Stimulated activated CD4-positive, alpha-beta T cell treated with anti-CD3 and anti-CD28 coated beads, Interleukin-2, amount 100 ng/mL, for 48 hours (primary cell): ENCODE results near the gene GATAD2B.
"Not testable (repeated sequence)": the region's sequence is repeated elsewhere in the genome, so short reads cannot be mapped to it uniquely, and the experiment has no call there.

Experiments
- DNase-seq, 2 donors: peaks; one replicate each; pipeline ENCODE4 v3.0.0-alpha.2; 2020

Gene GATAD2B

DNA sequence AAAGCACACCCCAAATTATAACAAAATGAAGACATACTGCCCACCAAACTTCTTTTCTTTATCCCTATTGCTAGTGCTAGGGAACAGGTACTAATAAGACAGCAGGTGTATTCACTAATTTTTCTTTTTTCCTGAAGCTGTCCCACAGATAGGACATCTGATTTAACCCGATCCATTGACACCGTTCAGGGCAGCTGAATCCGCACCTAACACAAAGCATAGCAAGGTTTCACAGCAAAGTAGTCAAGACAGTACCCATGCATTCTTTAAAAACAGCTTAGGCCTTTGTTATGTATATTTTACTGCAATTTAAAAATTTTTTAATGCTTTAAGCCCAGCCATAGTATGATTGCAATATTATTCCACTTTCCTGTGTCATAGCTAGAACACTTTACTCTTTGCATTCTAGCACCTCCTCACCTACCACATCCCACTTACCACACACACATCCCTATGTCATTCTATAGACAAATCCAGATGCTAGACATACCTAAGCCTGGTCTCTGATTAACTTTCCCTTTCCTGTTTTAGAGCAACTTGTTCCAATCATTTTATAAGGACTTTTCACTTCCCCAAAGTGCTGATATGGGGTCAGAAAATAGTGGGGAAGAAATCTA is 40.4 kb downstream of the GATAD2B start:
- DNase-seq, result no peak

DNA sequence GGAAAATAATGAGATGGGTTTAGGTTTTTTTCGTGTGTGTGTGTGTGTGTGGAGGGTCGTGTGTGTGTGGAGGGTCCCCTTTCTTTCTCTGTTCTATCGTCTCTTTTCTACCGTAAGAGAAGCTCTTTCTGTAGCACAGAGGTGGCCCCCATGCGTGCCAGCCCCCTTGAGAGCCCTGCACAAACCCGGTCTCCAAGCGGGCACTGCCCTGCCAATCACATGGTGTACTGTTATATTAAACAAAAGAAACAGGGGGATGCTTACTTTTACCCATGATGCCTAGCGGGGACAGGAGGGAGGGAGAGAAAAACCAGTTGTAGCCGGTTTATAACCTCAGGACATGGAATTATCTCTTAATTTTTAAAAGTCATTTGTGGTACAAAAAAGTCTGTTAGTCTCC is 41.0 kb downstream of the GATAD2B start:
- DNase-seq, result no peak

DNA sequence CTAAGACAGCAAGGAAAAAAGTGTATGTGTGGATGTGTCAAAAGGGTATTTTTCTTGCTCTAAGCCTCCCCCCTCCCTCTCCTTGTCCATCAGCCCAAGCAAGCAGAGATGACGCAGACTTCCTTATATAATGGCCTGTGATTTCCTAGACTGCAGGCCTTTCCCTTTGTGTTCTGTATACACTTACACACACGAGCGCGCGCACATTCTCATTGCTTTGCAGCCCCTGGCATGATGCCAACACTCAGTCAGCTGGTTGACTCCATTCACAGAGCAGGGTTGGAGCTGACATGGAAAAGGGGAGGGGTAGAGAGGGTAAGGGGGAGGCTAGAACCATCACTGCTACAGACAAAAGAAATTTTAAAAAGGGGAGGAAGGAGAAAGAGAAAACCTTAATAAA is 41.8 kb downstream of the GATAD2B start:
- no peak for DNase-seq

DNA sequence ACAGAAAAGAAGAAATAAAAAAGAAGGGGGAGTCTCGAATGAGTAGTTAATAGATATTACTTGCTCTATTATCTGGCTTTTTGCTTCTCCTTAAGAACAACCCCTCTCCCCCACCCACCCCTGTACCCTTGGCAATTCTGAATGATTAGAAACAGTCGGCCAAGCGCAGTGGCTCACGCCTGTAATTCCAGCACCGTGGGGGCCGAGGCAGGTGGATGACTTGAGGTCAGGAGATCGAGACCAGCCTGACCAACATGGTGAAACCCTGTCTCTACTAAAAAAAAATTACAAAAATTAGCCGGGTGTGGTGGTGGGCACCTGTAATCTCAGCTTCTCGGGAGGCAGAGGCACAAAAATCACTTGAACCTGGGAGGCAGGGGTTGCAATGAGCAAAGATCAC is 42.7 kb downstream of the GATAD2B start:
- no peak for DNase-seq

DNA sequence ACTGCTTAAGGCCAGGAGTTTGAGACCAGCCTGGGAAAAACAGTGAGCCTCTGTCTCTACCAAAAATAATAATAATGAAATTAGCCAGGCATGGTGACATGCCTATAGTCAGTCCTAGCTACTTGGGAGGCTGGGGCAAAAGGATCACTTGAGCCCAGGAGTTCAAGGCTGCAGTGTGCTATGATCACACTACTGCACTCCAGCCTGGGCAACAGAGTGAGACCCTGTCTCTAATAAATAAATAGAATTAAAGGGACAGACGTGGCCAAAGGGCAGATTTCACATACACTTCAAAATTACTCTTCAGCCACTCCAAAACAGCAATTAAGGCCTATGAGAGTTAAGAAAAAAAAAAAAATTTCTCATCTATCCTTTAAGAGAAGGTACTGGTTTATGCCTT is 45.7 kb downstream of the GATAD2B start:
- DNase-seq, result no peak

DNA sequence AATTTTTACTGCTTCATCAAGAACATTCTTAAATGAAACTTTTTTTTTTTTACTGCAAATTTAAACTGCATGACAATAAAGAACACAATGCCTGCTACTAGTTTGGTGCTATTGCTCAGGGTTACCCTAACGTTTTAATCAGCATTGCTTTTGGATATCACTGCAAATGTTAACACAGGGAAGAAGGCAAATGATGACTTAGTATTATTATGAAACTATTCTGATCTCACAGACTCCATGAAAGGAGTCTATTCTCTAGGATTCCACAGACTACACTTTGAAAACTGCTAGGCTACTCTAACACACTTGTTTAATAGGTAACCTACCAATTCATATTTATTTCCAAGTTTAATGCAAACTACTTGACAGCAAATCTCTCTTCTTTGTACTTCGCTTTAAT is 49.8 kb downstream of the GATAD2B start:
- DNase-seq, result no peak

DNA sequence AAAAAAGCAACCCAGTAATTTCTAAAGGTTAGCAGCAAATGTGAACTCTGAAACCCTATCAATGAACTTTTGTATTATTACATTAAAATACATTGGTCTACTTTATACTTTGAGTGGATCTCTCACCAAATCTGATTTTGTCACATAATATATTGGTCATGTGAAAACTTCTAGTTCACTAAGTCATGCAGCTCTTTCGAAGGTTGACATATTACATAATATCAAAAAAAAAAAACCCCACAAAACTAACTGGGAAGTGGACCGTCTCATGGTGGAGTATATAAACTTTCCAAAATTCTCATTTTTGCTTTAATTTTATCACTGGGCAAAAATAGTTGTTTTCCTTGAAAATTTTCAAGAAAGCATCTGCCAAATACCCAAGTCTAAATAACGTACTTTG is 50.4 kb downstream of the GATAD2B start:
- no peak for DNase-seq

DNA sequence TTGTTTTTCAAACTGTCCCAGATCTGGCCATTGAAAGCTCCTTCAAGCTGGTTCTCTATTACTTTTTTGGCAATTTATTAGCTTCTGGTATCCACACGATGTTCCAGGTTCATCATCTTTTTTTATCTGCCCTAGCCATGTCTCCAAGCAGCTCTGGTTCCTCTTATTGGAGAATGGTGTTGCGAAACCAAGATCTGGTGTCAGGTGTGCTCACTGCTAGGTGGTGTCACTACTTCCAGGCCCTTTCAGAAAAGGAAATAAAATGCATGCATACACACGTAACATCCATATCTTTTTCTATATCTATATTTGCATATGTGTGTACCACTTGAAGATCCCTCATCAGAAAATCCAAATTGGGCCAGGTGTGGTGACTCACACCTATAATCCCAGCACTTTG is 53.3 kb downstream of the GATAD2B start:
- DNase-seq, result no peak

DNA sequence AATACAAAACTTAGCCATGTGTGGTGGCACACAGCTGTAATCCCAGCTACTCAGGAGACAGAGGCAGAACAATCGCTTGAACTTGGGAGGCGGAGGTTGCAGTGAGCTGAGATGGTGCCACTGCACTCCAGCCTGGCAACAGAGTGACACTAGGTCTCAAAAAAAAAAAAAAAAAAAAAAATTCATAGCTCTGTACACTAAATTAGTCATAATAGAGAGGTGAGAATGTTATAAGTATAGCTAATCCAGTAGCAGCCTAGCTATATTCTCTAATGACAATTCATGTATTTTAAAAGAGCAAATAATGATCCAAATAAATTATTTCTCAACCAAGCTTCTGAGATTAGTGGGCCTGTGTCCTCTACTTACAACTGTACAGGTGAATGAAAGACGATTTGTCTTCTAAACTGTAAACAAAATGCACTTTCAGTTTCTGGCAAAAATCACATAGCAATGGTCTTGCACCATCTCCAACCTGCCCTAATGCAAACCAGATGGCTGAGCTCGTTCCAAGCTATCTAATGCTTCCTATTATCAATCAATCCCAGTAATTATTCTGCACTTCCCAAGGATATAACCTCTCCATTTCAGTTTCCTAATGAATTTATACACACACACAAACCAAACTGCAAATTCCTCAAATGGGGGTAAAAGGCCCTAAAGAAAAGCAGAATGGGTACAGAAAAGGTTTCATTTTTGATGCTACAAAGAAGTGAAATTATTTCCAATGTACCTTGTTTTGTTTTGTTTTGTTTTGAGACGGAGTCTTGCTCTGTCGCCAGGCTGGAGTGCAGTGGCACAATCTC is 56.5 kb downstream of the GATAD2B start:
- no peak for DNase-seq

DNA sequence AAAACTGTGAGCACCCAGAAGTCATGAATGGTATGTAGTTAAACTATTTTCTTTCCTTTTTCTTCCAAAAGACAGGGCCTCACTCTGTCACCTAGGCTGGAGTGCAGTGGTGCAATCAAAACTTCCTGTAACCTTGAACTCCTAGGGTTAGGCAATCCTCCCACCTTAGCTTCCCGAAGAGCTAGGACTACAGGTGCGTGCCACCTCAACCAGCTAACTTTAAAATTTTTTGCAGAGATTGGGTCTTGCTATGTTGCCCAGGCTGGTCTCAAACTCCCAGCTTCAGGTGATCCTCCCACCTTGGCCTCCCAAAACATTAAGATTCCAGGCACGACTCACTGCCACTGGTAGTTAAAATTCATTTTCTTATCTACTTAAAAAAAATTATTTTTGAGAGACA is 62.5 kb downstream of the GATAD2B start:
- no peak for DNase-seq

DNA sequence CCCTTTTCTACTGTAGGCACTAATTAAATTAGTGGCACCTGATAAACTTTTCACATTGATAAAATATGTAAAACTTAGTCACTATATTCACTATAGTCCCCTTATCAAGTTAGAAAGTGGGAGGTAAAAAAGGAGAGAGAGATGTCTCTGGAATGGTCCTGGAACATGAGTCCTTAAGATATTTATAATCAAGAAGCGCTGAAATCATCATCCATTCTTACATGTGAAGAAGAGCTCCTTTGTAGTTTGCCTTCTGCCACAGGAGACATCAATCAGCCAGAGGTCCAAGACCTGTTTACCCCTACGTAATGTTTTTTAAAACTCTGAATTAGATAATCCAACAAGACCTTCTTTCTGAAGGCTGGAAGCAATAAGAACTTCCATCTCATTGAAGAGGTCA is 65.3 kb downstream of the GATAD2B start:
- DNase-seq, result no peak

DNA sequence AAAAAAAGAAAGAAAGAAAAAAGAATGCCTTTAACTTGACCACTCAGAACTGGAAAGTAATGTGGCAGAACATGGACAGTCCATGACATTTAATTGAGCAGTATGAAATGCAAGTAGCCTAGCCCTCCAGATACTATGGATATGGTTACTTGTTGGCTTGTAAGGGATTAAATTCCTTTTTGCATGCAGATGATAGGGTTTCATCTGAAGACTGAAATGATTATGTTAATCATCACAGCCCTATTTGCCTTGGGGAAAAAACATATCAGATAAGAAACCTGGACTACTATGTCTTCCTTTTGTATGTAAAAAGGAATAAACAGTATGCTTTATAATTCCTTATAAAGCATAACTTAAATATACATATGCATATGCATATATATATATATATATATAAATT is 66.0 kb downstream of the GATAD2B start:
- no peak for DNase-seq

DNA sequence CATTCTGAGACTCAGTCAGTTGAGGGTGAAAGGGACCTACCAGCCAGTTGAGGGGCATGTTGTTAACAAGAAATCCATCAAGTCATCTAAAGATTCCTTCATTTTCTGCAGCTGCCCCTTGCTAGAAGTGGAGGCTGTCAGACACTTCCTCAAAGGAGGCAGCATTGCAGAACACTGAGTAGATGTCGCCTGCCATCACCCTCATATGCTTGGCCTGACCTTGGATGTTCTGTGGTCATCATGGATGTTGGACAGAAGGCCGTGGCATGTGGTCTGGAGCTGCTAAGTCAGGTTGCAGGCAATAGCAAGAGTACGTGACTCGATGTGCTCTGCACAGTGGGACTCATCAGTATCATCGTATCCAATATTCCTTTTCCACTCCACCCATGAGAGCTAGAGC is 70.6 kb downstream of the GATAD2B start:
- no peak for DNase-seq

DNA sequence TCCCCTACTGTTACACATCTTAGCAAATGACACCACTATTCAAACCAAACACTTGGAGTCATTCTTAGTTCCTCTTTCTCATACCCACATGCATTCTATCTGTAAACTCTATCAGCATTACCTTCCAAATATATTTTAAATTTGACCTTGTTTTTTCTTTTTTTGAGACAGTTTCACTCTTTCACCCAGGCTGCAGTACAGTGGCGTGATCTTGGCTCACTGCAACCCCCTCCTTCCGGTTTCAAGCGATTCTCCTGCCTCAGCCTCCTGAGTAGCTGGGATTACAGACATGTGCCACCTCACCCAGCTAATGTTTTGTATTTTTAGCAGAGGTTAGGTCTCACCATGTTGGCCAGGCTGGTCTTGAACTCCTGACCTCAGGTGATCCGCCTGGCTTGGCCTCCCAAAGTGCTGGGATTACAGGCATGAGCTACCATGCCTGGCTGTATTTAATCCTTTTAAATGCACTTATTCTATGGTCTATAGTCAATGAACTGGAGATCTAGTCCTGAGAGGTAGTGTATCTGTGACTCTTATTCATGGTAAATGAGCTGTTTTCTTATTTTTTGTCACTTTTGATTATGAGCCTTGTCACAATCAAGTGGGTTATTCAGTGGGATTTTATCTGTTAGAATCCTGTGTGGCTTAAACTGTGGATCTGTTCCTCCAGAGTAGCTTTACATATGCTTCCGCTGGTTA is 73.1 kb downstream of the GATAD2B start:
- DNase-seq, result peak in 1 of 2 donors; percentile 11

DNA sequence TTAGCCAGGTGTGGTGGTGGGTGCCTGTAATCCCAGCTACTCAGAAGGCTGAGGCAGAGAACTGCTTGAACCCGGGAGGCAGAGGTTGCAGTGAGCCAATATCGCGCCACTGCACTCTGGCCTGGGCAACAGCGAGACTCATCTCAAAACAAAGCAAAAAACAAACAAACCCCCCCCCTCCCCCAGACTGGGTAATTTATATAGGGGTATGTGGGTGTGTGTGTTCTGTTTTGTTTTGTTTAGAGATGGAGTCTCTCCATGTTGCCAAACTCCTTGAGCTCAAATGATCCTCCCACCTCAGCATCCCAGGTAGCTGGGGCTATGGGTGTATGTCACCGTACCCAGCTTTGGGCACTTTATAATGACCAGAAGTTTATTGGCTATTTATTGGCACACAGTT is 74.0 kb downstream of the GATAD2B start:
- DNase-seq, result no peak

DNA sequence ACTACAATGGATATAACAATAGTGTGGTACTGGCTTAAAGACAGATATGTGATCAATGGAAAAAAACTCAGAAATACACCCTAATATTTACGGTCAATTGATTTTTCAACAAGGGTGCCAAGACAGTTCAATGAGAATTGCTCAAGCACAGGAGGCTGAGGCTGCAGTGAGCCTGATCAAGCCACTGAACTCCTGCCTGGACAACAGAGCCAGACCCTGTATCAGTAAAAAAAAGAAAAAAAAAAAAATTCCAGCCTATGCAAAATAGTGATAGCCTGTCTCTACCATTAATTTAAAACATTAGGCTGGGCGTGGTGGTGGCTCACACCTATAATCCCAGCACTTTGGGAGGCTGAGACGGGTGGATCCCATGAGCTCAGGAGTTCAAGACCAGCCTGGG is 77.6 kb downstream of the GATAD2B start:
- DNase-seq, result no peak

DNA sequence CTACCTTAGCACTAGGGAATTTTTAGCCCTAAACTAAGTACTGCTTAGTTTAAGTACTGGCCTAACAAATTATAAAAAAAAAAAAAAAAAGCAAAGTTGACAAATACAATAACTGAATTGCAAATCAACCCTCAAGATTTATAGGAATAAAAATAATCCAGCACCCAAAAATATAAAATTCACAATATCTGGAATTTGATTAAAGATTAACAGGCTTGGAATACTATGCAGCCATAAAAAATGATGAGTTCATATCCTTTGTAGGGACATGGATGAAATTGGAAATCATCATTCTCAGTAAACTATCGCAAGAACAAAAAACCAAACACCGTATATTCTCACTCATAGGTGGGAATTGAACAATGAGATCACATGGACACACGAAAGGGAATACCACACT is 78.4 kb downstream of the GATAD2B start:
- not testable (repeated sequence) for DNase-seq

DNA sequence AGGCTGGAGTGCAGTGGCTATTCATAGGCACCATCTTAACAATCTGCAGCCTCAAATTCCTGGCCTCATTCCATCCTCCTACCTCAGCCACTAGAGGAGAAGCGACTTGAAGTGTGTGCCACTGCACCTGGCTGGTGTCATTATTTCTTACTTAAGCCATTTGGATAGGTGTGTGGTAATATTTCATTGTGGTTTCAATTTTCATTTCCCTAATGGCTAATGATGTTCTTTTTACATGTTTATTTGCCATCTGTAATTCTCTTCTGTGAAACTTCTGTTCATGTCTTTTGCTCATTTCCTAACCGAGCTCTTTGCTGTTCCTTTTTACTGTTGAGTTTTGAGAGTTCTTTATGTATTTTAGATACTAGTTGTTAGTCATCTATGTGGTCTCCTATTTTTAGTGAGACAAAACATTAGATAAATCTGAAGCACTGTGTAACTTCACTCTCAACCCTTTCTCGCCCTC is 80.7 kb downstream of the GATAD2B start:
- DNase-seq, result no peak

DNA sequence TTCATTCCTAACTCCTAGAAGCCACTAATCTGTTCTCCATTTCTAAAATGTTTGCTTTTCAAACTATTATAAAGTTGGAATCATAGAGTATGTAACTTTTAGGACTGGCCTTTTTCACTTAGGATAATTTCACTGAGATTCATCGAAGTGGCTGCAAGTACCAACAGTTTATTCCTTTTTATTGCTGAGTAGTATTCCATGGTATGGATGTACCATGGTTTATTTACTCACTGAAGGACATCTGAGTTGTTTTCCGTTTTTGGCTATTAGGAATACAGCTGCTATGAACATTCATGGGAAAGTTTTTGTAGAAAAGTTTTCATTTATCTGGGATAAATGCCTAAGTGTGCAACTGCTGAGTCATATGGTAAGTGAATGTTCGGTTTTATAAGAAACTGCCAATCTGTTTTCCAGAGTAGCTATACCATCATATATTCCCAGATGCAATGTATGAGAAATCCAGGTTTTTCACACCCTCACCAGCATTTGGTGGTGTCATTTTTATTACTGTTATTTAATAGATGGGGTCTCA is 81.2 kb downstream of the GATAD2B start:
- DNase-seq, result no peak

DNA sequence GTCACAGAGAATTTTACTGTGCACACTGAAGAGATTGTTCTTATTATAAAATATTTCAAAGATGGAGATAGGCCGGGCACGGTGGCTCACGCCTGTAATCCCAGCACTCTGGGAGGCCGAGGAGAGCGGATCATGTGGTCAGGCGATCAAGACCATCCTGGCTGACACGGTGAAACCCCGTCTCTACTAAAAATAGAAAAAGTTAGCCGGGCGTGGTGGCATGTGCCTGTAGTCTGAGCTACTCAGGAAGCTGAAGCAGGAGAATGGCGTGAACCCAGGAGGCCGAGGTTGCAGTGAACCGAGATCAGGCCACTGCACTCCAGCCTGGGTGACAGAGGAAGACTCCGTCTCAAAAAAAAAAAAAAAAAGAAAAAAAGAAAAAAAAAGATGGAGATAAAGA is 82.0 kb downstream of the GATAD2B start:
- DNase-seq, result not testable (repeated sequence)

DNA sequence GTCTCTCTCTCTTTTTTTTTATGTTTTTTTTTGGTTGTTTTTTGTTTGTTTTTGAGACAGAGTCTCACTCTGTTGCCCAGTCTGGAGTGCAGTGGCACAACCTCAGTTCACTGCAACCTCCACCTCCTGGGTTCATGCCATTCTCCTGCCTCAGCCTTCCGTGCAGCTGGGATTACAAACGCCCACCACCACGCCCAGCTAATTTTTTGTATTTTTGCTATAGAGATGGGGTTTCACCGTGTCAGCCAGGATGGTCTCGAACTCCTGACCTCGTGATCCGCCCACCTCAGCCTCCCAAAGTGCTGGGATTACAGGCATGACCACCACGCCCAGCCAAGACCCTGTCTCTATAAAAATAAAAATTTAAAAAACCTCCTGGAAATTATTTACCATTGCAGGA is 88.8 kb downstream of the GATAD2B start:
- not testable (repeated sequence) for DNase-seq

DNA sequence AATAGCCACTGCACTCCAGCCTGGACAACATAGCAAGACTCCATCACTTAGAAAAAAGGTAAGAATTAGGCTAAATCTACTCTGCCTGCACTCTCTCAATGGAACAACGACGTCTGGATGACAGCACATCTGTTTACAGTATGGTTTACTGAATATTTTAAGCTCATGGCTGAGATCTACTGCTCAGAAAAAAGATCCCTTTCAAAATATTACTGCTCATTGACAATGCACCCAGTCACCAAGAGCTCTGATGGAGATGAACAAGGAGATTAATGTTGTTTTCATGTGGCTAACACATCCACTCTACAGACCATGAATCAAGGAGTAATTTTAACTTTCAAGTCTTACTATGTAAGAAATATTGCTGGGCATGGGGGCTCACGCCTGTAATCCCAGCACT is 89.6 kb downstream of the GATAD2B start:
- DNase-seq, result no peak

DNA sequence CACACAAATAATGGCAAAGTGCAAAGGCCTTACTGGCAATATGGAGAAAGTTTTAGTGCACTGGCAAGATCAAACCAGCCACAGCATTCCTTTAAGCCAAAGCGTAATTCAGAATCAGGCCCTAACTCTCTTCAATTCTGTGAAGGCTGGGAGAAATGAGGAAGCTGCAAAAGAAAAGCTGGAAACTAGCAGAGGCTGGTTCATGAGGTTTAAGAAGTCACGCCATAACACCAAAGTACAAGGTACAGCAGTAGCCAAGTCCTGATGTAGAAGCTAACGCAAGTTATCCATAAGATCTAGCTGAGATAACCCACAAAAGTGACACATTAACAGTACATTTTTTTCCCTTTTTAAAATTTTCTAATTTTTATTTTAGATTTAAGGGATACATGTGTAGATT is 90.5 kb downstream of the GATAD2B start:
- no peak for DNase-seq

DNA sequence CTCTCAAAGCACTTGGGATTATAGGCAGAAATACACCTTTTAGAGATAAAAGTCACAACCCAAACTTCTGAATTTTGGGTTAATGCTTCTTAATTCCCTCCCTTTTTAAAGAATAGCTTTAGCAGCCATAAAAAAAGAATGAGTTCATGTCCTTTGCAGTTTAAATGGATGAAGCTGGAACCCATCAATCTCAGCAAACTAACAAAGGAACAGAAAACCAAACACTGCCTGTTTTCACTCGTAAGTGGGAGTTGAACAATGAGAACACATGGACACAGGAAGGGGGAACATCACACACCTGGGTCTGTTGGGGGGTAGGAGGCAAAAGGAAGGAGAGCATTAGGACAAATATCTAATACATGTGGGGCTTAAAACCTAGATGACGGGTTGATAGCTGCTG is 91.7 kb downstream of the GATAD2B start:
- no peak for DNase-seq
